ENCODE results near the gene ETV7.

DNA sequence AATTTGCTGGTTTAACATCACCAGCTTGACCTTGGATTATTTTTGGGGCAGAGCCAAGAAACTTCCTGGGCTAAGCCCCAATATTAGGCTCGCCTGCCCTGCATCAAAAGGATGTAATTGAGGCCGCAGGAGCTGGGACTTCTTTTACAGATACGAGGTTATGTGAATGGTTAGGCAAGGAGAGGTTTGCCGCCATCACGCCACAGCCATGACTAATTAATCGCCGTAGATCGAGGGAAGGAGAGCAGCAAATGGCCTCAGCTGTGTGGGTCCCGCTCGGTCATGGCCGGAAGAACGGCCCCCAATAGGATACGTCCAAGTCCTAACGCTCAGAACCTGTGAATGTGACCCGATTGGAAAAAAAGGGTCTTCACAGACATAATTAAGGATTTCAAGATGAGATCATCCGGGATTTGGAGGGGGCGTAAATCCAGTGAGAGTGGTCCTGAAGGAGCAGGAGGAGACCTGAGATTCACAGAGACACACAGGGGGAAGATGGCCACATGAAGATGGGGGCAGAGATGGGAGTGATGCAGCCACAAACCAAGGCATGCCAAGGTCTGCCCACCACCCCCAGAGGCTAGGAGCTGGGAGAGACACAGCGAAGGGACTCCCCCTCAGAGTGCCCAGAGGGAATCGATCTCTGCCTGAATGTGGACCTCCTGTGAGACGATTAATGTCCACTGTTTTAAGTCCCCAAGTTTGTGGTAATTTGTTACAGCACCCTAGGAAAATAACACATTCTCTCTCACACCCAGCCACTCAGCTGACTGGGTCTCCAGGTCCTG is 40.8 kb downstream of the ETV7 start:
- TF ChIP-seq, protein P1, sequence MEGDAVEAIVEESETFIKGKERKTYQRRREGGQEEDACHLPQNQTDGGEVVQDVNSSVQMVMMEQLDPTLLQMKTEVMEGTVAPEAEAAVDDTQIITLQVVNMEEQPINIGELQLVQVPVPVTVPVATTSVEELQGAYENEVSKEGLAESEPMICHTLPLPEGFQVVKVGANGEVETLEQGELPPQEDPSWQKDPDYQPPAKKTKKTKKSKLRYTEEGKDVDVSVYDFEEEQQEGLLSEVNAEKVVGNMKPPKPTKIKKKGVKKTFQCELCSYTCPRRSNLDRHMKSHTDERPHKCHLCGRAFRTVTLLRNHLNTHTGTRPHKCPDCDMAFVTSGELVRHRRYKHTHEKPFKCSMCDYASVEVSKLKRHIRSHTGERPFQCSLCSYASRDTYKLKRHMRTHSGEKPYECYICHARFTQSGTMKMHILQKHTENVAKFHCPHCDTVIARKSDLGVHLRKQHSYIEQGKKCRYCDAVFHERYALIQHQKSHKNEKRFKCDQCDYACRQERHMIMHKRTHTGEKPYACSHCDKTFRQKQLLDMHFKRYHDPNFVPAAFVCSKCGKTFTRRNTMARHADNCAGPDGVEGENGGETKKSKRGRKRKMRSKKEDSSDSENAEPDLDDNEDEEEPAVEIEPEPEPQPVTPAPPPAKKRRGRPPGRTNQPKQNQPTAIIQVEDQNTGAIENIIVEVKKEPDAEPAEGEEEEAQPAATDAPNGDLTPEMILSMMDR (IDR thresholded peaks at IDR 0.05), result no peak
- TF ChIP-seq POLR2A (IDR thresholded peaks at IDR 0.05), result no peak

Data from gastroesophageal sphincter (tissue), 3 donors.